ENCODE data around the gene EIF4B.

EIF4B gene

DNA sequence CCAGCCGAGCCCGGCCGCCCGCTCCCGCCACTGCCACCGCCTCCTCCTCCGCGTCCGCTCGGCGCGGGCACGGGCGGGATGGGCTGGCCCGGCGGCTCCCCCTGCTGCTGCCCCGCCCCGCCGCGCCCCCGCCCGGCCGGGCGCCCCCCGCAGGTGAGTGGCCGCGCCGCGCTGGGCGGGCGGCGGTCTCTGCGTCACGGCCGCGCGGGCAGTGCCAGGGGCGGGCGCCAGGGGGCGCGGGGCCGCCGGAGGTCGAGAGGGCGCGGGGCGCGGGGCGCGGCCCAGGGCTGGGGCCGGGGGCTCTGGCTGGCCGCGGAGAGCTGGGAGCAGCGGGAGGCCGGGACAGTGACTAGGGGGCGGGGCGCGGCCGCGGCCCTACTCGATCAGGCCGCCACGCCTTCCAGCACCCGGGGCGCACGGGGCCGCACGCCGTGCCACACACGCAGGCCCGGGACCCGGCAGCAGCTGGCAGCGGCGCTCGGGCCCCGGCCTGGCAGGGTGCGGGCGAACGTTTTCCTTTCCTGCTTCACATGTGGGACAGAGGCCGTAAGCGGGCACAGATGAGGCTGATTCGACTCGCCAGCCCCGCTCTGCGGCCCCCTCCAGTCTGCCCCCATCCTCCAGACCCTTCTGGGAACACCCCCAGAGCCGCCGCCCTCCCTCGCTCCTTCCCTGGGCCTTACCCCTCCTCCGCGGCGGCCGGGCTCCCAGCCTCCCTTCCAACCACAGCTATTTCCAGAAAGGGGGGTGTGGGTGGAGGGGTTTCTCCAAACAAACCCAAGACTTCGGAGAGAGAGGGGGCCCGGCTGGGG is 41.2 kb downstream of the EIF4B start:
- DNase-seq = peak; percentile 78

DNA sequence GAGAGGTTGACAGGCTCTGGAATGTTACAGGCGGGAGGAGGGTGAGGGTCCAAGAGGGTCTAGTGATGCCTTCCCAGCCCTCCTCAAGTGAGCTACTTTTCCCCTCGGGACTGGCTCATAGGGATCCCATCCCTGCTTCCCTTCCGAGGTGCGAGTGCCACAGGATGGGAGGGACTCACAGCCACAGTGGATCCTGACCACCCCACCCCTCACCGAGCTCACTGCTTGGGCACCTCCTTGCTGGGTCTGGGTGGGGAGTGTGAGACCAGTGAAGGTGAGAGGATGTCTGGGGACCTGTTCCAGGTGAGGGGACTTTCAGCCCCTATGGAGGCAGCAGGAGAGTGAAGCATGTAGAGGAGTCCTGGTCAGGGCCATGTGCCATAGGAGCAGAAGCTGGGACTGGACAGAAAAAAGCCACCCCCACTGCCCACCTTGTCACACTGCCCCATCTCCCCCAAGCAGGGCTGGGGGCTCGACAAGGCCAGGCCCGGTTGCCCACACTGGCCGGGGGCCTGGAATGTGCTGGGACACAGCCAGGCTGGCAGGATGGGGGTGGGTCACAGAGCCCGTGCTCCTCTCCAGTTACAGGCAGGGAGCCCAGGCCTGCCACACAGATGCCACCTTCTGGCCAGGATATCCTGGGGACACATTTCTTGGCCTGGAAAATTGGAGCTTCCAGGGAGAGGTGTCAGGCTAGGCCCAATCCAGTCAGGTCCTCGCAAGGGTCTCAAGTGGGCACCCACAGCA is 42.0 kb downstream of the EIF4B start:
- no peak for DNase-seq

DNA sequence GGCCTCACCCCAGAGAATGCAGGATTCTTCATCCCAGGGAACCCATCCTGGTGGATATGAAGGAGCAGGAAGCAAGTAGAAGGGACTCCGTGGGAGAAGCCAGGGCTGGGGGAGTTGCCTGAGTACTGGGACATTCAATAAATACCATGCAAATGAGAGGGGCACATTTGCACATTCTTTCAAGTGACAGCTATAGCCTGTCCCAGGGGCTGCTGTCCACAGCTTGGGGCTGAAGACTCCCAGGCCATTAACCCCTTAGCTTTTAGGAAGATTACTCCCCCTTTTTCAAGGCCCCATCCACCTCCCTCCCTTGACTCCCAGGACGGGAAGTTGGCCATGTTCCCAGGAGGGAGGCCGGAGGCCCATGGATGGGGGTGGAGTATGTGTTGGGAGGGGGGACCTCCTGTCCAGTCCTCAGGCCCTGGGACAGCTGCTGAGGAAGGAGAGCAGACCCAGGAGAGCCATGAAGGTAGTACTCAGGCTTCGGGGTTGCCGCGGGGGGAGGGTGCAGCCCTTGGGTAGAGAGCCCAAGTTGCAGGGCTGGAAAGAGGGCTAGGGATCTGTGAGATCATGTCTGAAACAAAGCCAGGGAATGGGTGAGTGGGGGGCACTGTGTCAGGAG is 42.6 kb downstream of the EIF4B start:
- DNase-seq = no peak

DNA sequence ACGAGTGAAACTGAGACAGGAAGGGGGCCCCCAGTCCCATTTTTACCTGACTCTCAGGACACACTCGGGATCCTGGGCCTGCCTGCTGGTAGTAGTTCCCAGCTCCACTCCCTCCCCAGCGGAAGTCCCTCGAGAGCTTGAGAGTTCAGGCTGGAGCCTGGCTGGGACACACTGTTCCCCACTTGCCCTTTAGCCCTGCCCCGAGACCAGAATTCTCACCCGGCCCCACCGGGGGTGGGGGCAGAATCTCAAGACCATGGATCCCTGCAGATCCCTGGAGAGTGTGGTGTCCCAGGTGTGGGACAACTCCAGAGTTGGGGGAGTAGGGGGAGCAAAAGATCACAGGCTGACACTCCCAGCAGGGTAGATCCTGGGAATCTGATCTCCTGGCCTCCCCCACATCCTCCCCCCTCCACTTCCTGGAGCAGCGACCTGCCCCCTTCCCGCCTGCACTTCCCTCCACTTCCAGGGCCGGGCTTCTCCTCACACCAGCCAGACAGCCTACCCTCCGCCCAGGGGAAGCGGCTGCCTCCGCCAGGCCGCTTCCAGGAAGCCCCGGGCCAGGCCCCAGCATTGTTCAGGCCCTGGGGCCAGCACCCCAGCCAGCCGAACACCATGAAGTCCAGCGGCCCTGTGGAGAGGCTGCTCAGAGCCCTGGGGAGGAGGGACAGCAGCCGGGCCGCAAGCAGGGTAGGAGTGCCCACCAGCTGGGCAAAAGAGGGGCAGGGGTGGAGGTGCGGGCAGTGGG is 43.5 kb downstream of the EIF4B start, which contains the start of gene TNS2:
Gene TNS2 (plus strand): TSS at position 495 of the 748 bp plus-strand sequence. CDS start 121 bp downstream, at position 616.
- DNase-seq = no peak

DNA sequence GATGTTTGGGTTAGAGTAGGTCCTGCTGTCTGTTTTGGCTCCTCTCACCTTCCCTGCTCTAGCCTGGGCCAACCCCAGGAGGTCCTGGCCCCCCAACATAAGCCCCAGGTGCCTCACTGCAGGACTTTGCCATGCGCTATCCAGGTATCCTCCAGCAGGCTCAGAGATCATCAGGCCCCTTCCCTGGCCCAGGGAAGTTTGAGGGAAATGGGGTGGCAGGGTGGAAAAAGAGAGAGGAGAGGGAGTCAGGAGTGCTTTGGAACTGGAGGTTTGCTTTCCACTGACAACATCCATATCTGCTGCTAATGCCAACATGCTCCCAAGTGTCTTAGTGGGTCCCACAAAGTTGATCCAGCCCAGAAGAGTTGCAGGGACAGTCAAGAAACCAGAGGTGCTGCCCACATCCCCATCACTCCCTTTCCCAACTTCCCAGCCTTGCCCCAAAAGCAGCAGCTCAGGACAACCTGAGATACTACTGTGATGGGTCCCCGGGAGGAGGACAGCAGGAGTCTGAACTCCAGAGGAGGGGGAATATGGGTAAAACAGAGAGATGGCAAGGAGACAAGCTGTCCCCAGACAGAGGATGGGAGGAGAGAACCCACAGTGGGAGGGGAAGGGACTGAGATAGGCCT is 44.3 kb downstream of the EIF4B start:
- no peak for DNase-seq

DNA sequence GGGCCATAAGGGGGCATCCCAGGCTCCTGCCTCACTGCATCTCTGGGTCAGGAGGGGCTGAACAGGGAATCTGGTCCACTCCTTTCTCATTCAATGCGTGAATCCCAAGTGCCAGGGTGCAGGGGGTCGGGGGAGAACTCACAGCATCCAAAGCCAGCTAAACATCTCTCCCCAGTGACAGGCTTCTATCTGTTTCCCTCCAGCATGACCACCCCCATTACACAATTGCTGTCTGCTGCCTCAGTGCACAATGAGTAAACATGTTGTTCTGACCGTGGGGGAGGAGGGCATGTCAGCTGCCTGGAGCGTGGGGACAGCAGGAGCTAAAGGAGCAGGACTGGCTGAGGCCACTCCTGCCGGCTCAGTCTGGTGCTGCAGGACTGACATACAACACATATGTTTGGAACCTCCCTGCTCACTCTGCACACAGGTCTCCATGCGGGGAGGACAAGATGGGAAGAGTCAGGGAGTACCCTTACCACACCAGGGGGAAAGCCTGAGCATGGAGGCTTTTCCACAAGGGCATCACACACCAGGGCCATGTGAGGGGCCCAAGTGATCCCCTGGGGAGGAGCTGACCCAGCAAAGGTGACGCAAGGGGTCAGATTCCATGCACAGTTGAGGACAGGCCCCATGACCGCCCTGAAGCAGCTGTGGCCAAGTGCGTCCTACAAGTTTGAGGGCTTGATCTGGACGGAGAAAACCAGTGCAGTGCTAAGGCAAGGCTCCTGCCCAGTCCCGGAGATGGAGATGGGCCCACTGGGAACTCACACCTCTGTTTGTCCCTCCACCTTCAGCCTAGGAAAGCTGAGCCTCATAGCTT is 45.0 kb downstream of the EIF4B start:
- DNase-seq = no peak

DNA sequence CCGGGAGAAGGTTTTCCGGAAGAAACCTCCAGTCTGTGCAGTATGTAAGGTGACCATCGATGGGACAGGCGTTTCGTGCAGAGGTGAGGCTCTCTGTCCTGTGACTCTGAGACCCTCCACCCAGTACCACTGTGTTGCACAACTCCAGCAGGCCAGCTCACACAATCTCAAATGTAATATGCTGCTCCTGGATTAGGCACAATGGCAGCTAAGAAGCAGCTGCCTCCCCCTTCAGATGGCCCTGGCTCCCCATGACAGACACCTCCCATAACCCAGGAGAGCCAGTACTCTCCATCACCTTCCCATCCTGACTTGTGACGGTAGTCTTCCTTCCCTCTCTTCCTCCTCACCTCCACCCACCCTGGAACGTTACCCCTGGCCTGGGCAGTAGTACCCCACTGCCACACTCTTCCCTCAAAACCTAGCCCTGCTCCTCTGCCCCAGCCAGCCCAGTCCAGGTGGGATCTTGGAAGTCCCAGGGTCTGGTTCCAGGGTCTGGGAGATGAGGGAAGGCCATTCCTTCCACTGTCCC is 45.7 kb downstream of the EIF4B start:
- no peak for DNase-seq

DNA sequence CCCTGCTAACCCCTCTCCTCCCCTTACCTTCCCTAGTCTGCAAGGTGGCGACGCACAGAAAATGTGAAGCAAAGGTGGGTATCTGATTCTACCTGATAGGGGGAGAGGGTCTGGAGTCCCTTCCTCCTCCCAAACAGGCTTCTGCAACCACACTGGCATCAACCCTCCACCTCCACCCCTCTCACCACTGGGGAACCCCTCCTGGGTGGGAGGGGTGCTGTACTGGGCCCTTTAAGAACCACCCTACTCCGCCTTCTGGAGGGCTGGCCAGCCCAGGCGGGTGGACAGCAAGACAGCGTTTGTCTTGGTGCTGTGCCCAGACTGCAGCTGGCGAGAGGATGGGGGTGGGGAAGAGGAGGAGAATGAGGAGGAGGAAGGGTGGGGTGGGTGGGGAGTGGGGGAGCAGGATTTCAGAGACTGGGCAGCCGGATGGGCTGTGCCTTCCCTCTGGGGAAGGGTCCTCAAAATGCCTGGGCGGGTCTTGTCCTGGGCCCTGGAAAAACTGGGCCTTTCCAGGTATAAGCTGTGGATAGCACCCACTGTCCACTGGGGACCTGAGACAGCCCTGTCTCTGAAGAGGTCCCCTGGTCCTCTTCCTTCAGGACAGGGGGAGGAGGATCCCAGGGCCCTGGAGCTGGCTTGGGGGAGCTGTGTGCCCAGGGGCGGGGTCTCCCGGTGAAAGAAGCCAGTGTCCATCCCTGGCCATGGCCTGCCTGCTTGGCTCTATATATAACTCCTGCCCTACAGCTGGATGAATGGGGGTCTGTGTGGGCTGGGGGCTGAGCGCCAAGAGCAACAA is 46.4 kb downstream of the EIF4B start:
- peak; percentile 46 for DNase-seq

DNA sequence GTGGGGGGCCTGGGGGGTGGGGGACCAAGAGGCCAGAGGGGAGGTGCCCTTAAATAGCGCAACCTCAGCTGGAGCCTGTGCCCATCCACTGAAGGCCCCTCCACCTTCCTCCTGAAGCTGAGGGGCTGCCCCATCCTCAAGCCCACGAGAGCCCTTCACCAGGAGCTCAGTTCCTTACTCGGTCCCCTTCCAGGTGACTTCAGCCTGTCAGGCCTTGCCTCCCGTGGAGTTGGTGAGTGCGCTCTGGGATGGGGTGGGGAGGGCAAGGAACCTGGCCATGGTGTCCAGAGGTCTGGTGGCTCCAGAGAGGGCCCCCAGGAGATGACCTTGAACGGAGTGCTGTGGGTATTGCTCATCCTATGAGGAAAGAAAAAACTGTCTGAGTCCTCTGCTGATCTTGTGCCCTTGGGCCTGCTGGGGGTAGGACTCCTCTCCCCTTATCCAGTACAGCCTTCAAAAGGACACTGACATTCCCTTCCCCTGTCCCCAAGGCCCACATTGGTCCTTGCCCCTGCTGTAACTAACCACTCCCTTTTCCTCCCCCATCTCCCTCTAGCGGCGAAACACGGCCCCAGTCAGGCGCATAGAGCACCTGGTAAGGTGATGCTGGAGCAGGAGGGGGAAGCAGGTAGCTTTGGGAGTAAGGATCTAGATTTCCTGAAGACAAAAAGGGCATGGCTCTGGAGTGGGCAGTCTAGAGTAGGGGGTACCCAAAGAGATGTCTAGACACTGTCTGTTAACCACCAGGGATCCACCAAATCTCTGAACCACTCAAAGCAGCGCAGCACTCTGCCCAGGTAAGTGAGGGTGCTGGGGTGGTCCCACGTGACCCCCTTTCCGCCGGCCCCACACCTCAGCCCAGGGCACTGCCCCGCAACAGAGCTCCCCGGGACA is 47.2 kb downstream of the EIF4B start:
- peak; percentile 62 for DNase-seq

DNA sequence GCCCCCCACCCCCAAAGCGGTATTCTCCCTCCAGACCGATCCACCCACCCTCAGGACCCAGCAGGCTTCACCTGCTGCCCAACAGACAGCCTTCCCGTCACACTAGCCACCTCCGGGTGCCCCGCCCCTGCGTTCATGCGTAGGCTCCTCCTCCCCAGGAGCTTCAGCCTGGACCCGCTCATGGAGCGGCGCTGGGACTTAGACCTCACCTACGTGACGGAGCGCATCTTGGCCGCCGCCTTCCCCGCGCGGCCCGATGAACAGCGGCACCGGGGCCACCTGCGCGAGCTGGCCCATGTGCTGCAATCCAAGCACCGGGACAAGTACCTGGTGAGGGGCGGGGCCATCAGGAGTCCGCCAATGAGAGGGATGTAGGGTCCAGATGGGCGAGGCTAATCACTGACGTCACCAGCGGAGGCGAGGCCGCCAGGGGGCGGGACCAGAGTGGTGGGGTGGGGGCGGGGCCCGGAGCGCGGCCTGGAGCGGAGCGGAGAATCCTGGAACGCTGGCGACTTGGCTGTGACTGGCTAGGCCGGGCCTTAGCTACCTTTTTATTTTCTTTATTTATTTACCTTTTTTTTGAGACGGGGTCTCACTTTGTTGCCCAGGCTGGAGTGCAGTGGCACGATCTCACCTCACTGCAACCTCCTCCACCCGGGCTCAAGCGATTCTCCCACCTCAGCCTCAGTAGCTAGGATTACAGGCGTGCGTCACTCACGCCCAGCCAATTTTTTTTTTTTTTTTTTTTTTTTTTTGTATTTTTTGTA is 48.0 kb downstream of the EIF4B start:
- DNase-seq = peak; percentile 96

DNA sequence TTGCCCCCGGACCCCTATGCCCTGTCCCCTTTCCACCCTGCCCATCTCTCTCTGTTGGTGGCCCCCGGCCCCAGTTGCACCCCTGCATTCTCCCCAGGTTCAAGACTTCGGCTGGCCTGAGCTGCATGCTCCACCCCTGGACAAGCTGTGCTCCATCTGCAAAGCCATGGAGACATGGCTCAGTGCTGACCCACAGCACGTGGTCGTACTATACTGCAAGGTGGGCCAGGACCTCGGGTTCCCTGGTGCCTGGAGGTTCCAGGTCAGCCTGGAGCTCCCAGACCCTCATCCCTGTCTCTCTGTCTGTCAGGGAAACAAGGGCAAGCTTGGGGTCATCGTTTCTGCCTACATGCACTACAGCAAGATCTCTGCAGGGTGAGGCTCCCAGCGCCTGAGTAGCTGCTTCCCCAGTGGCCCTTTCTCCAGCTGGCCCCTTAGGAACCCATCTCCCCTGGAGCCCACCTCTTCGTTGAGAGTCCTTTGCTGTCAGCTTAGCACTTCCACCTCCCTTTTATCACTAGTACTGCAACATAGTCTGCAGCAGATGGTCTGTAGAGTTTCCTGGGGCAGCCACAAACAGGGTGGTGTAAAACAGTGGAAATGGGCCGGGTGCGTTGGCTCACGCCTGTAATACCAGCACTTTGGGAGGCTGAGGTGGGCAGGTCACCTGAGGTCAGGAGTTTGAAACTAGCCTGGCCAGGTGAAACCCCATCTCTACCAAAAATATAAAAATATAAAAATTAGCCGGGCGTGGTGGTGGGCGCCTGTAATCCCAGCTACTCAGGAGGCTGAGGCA is 49.4 kb downstream of the EIF4B start:
- DNase-seq = no peak

DNA sequence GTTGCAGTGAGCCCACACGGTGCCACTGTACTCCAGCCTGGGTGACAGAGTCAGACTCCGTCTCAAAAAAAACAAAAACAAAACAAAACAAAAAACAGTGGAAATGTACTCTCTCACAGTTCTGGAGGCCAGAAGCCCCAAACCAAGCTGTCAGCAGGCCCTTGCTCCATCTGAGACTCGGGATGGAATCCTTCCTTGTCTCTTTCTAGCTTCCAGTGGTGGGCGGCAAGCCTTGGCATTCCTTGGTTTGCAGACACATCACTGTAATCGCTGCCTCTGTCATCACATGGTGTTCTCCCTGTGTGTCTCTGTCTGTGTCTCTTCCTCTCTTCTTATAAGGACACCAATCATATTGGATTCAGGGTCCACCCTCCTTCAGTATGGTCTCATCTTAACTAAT is 50.0 kb downstream of the EIF4B start:
- no peak for DNase-seq

DNA sequence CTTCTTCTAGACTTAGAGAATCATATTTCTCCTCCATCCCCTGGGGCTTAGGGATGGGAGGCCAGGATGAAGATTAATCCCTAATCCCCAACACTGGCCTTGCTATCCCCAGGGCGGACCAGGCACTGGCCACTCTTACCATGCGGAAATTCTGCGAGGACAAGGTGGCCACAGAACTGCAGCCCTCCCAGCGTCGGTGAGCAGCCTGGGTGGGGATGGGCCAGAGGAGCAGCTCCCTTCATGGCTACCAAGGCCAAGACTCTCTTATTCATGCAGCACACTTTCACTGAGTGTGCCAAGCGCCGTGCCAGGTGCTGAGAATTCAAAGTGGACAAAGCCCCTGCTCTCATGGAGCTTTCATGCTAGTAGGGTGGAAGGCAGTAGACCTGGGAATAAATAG is 50.6 kb downstream of the EIF4B start:
- no peak for DNase-seq

DNA sequence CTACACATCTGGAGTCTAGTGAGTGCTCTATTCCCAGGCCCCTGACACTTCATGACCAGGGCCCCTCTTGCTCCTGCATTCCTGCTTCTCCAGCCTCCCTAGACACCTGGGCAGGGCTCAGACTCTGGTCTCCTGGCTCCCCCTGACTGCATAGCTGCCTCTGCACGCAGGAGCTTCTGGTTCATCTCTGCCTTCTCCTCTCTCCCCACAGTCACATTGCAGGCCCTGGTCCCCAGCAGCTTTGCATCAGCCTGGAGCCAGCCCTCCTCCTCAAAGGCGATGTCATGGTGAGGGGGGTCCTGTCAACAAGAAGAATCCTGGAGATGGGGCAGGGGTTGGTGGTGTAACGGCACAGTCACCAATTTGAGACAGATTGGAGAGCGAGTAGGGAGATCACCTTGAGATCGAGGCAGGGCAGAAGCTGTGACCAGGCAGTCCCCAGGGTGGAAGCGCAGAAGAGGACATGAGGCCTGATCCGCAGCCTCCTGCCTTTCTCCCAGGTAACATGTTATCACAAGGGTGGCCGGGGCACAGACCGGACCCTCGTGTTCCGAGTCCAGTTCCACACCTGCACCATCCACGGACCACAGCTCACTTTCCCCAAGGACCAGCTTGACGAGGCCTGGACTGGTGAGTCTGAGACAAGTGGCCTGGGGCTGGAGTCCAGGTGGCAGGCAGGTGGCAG is 51.7 kb downstream of the EIF4B start:
- DNase-seq = no peak

DNA sequence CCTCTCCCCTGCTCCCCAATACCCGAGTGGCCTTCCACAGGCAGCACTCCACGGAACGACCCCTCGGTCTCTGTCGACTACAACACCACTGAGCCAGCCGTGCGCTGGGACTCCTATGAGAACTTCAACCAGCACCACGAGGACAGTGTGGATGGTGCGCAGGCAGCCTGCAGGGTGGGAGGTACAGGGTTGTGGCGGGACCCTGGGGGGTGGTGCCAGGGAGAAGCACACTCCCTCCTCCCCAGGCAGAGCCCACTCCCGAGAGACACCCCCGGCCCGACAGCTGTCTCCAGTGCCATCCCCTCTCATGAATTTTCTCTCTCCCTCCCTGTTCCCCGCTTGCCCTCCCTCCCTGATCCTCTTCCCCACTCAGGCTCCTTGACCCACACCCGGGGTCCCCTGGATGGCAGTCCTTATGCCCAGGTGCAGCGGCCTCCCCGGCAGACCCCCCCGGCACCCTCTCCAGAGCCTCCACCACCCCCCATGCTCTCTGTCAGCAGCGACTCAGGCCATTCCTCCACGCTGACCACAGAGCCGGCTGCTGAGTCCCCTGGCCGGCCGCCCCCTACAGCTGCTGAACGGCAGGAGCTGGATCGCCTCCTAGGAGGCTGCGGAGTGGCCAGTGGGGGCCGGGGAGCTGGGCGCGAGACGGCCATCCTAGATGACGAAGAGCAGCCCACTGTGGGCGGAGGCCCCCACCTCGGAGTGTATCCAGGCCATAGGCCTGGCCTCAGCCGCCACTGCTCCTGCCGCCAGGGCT is 52.6 kb downstream of the EIF4B start:
- DNase-seq = no peak

DNA sequence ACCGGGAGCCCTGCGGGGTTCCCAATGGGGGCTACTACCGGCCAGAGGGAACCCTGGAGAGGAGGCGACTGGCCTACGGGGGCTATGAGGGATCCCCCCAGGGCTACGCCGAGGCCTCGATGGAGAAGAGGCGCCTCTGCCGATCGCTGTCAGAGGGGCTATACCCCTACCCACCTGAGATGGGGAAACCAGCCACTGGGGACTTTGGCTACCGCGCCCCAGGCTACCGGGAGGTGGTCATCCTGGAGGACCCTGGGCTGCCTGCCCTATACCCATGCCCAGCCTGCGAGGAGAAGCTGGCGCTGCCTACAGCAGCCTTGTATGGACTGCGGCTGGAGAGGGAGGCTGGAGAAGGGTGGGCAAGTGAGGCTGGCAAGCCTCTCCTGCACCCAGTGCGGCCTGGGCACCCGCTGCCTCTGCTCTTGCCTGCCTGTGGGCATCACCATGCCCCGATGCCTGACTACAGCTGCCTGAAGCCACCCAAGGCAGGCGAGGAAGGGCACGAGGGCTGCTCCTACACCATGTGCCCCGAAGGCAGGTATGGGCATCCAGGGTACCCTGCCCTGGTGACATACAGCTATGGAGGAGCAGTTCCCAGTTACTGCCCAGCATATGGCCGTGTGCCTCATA is 53.3 kb downstream of the EIF4B start:
- DNase-seq = no peak

Data from hematopoietic multipotent progenitor cell treated with erythropoietin and hydrocortisone succinate and interleukin-3 and kit ligand, for 4 days (in vitro differentiated cells).